ENCODE results near the gene DYNC1H1. TPM values are rescaled to one million over a fixed set of nuclear protein-coding genes. Genes with fewer than 3 reads are reported as not detected.

The DYNC1H1 gene
- total RNA-seq, 1 donor from 2014 or later = 783 TPM

DNA sequence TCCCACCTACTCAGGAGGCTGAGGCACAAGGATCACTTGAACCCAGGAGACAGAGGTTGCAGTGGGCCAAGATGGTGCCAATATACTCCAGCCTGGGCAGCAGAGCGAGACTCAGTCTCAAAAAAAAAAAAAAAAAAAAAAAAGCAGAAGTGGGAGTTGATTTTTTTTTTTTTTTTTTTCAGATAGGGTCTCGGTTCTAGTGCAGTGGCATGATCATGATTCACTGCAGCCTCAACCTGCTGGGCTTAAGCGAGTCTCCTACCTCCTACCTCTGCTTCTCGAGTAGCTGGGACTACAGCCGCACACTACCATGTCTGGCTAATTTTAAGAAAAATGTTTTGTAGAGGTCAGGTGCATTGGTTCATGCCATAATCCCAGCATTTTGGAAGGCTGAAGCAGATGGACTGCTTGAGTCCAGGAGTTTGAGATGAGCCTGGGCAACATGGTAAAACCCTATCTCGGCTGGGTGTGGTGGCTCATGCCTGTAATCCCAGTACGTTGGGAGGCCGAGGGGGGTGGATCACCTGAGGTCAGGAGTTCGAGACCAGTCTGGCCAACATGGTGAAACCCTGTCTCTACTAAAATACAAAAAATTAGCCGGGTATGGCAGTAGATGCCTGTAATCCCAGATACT lies 138.8 kb downstream of the DYNC1H1 start:
- DNase-seq (ENCODE audit: low read depth) = no peak
- no peaks in the 10 kb centered on the region for H3K27me3 ChIP-seq (ENCODE audit: control insufficient read depth, insufficient read depth, low read length)
- TF ChIP-seq, protein P1, sequence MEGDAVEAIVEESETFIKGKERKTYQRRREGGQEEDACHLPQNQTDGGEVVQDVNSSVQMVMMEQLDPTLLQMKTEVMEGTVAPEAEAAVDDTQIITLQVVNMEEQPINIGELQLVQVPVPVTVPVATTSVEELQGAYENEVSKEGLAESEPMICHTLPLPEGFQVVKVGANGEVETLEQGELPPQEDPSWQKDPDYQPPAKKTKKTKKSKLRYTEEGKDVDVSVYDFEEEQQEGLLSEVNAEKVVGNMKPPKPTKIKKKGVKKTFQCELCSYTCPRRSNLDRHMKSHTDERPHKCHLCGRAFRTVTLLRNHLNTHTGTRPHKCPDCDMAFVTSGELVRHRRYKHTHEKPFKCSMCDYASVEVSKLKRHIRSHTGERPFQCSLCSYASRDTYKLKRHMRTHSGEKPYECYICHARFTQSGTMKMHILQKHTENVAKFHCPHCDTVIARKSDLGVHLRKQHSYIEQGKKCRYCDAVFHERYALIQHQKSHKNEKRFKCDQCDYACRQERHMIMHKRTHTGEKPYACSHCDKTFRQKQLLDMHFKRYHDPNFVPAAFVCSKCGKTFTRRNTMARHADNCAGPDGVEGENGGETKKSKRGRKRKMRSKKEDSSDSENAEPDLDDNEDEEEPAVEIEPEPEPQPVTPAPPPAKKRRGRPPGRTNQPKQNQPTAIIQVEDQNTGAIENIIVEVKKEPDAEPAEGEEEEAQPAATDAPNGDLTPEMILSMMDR (IDR thresholded peaks at IDR 0.05; ENCODE audit: insufficient read depth, low read length, poor library complexity, severe bottlenecking) = no peak

GRCh38 chr14:102105369-102105768 lies 141.0 kb downstream of the DYNC1H1 start:
- TF ChIP-seq, protein P1 (IDR thresholded peaks at IDR 0.05; ENCODE audit: insufficient read depth, low read length, poor library complexity, severe bottlenecking) = no peak
- Histone ChIP-seq H3K27me3 (ENCODE audit: control insufficient read depth, insufficient read depth, low read length) (no peaks in the 10 kb centered on the region), H3K4me3 (ENCODE audit: low read depth, low read length) (no peak overlapping the region), H3K36me3 (ENCODE audit: control insufficient read depth, insufficient read depth, low read length) (no peaks in the 10 kb centered on the region)
- DNase-seq (ENCODE audit: low read depth) = no peak

More for the DNA sequence above, 138.8 kb downstream of the DYNC1H1 start:
- Histone ChIP-seq H3K4me3 (ENCODE audit: low read depth, low read length) (no peak overlapping the region), H3K36me3 (ENCODE audit: control insufficient read depth, insufficient read depth, low read length) (no peaks in the 10 kb centered on the region)

Other genes with a start within 250 kb of the DYNC1H1 start
- gene PPP2R5C, start 202.9 kb upstream of the DYNC1H1 start, total RNA-seq = 59.9 and 79.6 TPM in 2 replicates
- gene HSP90AA1, start 122.5 kb downstream of the DYNC1H1 start, total RNA-seq = 648 and 691 TPM in 2 replicates
- gene WDR20, start 175.3 kb downstream of the DYNC1H1 start, total RNA-seq = 14.0 and 16.2 TPM in 2 replicates